ENCODE measurements around the gene CADM4. TPM values are rescaled to one million over a fixed set of nuclear protein-coding genes. Genes with fewer than 3 reads are reported as not detected.

CADM4 gene
- total and polyA plus RNA-seq, 2 donors (not counting 1 experiment from before 2014, with no cell fraction given) = 1.5 TPM

GRCh38 chr19:43592800-43593350 is 46.8 kb downstream of the CADM4 start:
- no peaks in the 10 kb centered on the region for H3K9me3 ChIP-seq (ENCODE audit: control insufficient read depth, insufficient read depth, low read depth, low read length)
- H3K79me2 ChIP-seq (ENCODE audit: control insufficient read depth, insufficient read depth, low read length) = peaks cover 33% of the 10 kb centered on the region
- peaks cover 17% of the 10 kb centered on the region for H3K36me3 ChIP-seq (ENCODE audit: control insufficient read depth, insufficient read depth, low read length)
- H3K27me3 ChIP-seq (ENCODE audit: control insufficient read depth, insufficient read depth, low read length) = no peaks in the 10 kb centered on the region
- no peaks in the 10 kb centered on the region for H4K20me1 ChIP-seq (ENCODE audit: control insufficient read depth, extremely low read depth, insufficient read depth, low read length)
- no peak overlapping the region for H3K9ac ChIP-seq (ENCODE audit: insufficient read depth, low read length)
- DNase-seq (ENCODE audit: low read depth in 2 of 2) = no peak
- no peak overlapping the region for H3K4me3 ChIP-seq (replicated peaks in 1 of 4; ENCODE audit: control extremely low read depth in 1 of 4, insufficient read depth in 1 of 4, low read depth in 3 of 4, low read length in 4 of 4)
- H2AFZ ChIP-seq (ENCODE audit: low read length) = no peak overlapping the region
- no peak overlapping the region for H3K4me2 ChIP-seq (ENCODE audit: extremely low read depth, insufficient read depth, low read length)
- H3K27ac ChIP-seq (ENCODE audit: insufficient read depth, low read length) = no peak overlapping the region
- no peak for TF ChIP-seq EZH2 (IDR thresholded peaks at IDR 0.05; ENCODE audit: low read length, missing control alignments)
- TF ChIP-seq CTCF (conservative IDR thresholded peaks at IDR 0.05 in 1 of 2, IDR thresholded peaks at IDR 0.05 in 1 of 2; ENCODE audit: low read depth in 1 of 2, low read length in 2 of 2) = no peak
- H3K4me1 ChIP-seq (ENCODE audit: control insufficient read depth, extremely low read depth, insufficient read depth, low read length) = peaks cover 4% of the 10 kb centered on the region

GRCh38 chr19:43591904-43592772 is 47.5 kb downstream of the CADM4 start:
- Histone ChIP-seq H3K4me1 (ENCODE audit: control insufficient read depth, extremely low read depth, insufficient read depth, low read length) (peaks cover 2% of the 10 kb centered on the region), H3K9me3 (ENCODE audit: control insufficient read depth, insufficient read depth, low read depth, low read length) (no peaks in the 10 kb centered on the region), H3K9ac (ENCODE audit: insufficient read depth, low read length) (no peak overlapping the region), H3K36me3 (ENCODE audit: control insufficient read depth, insufficient read depth, low read length) (peaks cover 17% of the 10 kb centered on the region), H3K4me3 (replicated peaks in 1 of 4; ENCODE audit: control extremely low read depth in 1 of 4, insufficient read depth in 1 of 4, low read depth in 3 of 4, low read length in 4 of 4) (no peak overlapping the region), H3K27me3 (ENCODE audit: control insufficient read depth, insufficient read depth, low read length) (no peaks in the 10 kb centered on the region), H3K27ac (ENCODE audit: insufficient read depth, low read length) (no peak overlapping the region), H2AFZ (ENCODE audit: low read length) (no peak overlapping the region), H4K20me1 (ENCODE audit: control insufficient read depth, extremely low read depth, insufficient read depth, low read length) (no peaks in the 10 kb centered on the region), H3K79me2 (ENCODE audit: control insufficient read depth, insufficient read depth, low read length) (peaks cover 26% of the 10 kb centered on the region), H3K4me2 (ENCODE audit: extremely low read depth, insufficient read depth, low read length) (no peak overlapping the region)
- no peak for DNase-seq (ENCODE audit: low read depth in 2 of 2)
- TF ChIP-seq EZH2 (IDR thresholded peaks at IDR 0.05; ENCODE audit: low read length, missing control alignments) (no peak), CTCF (conservative IDR thresholded peaks at IDR 0.05 in 1 of 2, IDR thresholded peaks at IDR 0.05 in 1 of 2; ENCODE audit: low read depth in 1 of 2, low read length in 2 of 2) (no peak)

- Histone ChIP-seq H3K9ac (ENCODE audit: insufficient read depth, low read length) (no peak overlapping the region), H3K79me2 (ENCODE audit: control insufficient read depth, insufficient read depth, low read length) (peaks cover 15% of the 10 kb centered on the region), H3K27me3 (ENCODE audit: control insufficient read depth, insufficient read depth, low read length) (no peaks in the 10 kb centered on the region), H3K4me1 (ENCODE audit: control insufficient read depth, extremely low read depth, insufficient read depth, low read length) (peaks cover 2% of the 10 kb centered on the region), H3K36me3 (ENCODE audit: control insufficient read depth, insufficient read depth, low read length) (peaks cover 17% of the 10 kb centered on the region), H3K4me2 (ENCODE audit: extremely low read depth, insufficient read depth, low read length) (no peak overlapping the region), H3K4me3 (replicated peaks in 1 of 4; ENCODE audit: control extremely low read depth in 1 of 4, insufficient read depth in 1 of 4, low read depth in 3 of 4, low read length in 4 of 4) (no peak overlapping the region), H4K20me1 (ENCODE audit: control insufficient read depth, extremely low read depth, insufficient read depth, low read length) (no peaks in the 10 kb centered on the region), H3K27ac (ENCODE audit: insufficient read depth, low read length) (no peak overlapping the region), H2AFZ (ENCODE audit: low read length) (no peak overlapping the region), H3K9me3 (ENCODE audit: control insufficient read depth, insufficient read depth, low read depth, low read length) (no peaks in the 10 kb centered on the region)
- DNase-seq (ENCODE audit: low read depth in 2 of 2) = no peak
- TF ChIP-seq CTCF (conservative IDR thresholded peaks at IDR 0.05 in 1 of 2, IDR thresholded peaks at IDR 0.05 in 1 of 2; ENCODE audit: low read depth in 1 of 2, low read length in 2 of 2) (no peak), EZH2 (IDR thresholded peaks at IDR 0.05; ENCODE audit: low read length, missing control alignments) (no peak)
Observed at GRCh38 chr19:43589678-43590077, 50.0 kb downstream of the CADM4 start.

Measured in fibroblast of lung (primary cell).